ENCODE measurements around the gene NKX2-1.

DNA sequence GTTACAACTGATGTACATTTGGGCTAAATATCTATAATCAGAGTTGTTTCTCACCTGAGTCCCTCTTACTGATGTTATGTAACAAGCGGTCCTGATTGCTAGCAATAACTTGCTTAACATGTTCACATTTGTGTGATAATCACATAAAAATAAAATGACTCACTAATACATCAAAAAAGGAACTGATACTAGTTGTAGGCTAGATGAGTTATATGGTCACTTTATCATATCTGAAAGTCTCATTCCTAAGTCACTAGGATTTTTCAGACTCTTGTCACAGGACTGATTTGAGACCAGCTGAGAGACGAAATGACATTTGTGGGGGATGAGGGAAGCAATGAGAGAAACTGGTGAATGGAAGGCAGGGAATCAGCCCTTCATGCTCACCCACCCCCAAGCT lies 34.3 kb downstream of the NKX2-1 start:
- TF ChIP-seq, protein P1, sequence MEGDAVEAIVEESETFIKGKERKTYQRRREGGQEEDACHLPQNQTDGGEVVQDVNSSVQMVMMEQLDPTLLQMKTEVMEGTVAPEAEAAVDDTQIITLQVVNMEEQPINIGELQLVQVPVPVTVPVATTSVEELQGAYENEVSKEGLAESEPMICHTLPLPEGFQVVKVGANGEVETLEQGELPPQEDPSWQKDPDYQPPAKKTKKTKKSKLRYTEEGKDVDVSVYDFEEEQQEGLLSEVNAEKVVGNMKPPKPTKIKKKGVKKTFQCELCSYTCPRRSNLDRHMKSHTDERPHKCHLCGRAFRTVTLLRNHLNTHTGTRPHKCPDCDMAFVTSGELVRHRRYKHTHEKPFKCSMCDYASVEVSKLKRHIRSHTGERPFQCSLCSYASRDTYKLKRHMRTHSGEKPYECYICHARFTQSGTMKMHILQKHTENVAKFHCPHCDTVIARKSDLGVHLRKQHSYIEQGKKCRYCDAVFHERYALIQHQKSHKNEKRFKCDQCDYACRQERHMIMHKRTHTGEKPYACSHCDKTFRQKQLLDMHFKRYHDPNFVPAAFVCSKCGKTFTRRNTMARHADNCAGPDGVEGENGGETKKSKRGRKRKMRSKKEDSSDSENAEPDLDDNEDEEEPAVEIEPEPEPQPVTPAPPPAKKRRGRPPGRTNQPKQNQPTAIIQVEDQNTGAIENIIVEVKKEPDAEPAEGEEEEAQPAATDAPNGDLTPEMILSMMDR (IDR thresholded peaks at IDR 0.05; ENCODE audit: low read depth, low read length, poor library complexity, severe bottlenecking): no peak
- TF ChIP-seq EZH2phosphoT487 (IDR thresholded peaks at IDR 0.05; ENCODE audit: borderline replicate concordance, low read length): no peak
